GM21515 (cell line): ENCODE results near the gene TMEM222.

Experiments
- ATAC-seq: cut with Tn5 transposase; IDR thresholded peaks from one replicate; pipeline ENCODE4 v1.9.1; 2021; ENCODE audit not compliant: unreplicated experiment

TMEM222 gene

DNA sequence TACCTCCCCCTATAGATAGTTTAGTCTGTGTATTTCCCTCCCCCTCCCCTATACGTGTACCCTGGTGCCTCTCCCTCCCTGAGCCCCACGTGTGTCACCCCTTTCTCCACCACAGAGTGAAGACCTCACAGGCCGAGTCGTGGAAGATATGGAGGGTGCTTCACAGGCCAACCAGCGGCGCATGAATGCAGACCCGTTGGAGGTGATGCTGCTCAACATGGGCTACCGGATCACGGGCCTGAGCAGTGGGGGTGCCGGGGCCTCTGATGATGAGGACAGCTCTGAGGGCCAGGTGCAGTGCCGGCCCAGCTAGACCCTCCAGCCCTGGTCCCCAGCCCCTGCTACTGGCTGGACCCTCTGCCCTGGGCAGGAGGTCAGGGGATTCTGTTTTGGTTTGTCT lies 15.9 kb upstream of the TMEM222 start:
- ATAC-seq, result no peak

DNA sequence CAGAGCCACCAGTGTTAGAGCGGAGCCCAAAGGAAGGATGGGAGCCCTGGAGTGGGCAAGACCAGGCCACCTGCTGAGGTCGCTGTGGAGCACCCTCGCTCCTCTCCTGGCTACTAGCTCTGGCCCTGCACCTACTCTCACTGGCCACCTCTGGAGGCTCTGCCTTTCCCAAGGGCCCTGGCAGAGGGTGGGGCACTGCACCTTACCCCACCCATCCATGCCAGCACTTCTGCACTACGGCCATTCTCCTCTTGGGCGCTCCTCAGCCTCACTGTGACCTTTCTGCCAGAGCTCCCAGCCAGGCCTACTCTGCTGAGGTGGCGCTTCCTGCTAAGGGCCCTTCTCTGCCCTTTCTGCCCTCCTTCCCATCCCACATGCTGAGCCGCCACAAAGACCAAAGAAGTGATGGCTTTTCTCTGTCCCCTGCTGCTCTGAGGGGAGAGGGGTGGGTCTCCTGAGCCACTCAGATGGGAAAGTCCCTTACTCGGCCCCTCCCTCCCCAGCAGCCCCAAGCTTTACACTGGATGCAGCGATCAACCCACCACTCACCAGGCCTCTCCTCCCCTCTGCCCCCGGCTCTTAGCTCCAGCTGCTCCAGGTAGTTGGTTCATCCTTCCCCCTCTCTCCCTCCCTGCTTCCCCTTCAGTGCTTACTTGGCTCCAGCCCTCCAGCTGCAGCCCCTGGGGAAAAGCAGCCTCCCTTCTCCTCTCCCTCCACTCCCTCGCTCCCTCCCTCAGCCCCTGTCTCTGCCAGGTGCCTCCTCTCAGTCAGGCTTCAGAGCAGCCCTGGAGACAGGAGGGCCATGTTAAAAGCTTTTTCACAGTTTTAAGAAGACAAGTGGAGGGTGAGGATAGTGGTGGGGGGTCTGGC lies 14.8 kb upstream of the TMEM222 start:
- no peak for ATAC-seq

GRCh38 chr1:27307874-27308598 lies 13.9 kb upstream of the TMEM222 start:
- no peak for ATAC-seq

GRCh38 chr1:27314169-27314568 lies 7.8 kb upstream of the TMEM222 start:
- ATAC-seq, result no peak

GRCh38 chr1:27314737-27315136 lies 7.2 kb upstream of the TMEM222 start:
- no peak for ATAC-seq

DNA sequence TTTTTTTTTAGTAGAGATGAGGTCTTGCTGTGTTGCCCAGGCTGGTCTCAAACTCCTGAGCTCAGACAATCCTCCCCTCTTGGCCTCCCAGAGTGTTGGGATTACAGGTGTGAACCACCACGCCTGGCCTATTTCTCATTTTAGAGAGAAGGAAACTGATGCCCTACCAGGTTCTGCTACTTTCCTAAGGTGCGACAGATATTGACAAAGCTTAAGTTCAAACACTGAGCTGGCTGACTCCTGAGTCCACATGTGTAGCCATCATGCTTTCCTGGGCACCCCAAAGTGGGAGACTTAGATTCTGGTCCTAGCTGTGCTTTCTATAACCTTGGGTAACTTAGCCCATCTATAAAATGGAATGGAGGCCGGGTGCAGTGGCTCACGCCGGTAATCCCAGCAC lies 5.1 kb upstream of the TMEM222 start:
- no peak for ATAC-seq

GRCh38 chr1:27318136-27318535 lies 3.8 kb upstream of the TMEM222 start:
- ATAC-seq, result no peak

DNA sequence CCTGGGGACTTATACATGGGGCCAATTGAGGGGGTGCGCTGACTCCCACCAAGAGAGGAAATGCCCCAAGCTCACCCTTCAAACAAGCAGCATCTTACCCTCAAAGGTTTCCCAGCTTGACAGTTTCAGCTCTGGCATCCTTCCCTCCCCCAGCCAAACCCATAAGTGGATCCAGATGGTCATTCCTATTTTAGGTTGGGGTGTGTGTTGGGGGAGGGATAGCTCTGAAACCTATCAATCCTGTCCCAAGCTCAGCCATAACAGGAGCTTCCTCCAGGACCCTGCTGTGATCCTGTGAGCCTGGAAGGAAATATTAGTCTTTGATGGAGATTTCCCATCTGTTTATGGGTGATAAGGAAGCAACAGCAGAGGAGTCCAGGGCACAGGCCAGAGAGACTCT lies 3.4 kb upstream of the TMEM222 start:
- ATAC-seq, result no peak

DNA sequence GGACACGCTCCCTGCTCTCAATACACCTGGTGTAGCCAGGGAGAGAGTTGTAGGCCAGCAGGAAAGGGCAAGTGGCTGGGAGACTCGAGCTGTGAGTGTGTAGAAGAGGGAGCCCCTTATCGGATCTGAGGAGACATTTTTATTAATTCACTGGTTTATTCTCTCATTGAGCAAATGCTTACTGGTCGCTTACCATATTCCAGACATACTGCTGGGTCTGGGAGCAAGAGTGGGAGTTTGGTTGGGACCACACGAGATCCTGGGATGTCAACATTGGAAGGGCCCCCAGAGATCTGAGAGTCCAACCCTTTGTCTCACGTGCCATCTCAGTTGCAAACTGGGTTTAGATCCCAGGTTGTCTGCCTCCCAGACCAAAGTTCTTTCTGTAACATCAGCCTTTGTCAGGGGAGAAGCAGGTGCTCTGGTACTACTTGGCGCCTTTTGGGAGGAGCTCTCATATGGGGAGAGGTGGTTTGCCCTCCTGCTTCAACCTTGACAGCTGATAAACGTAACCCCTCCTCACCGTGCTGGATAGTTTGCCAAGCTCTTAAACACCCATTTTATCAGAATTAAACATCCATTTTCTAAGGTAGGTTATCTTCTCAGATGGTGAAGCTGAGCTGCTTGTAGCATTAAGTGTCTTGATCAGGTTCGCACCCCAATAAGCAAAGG lies 742 bp downstream of the TMEM222 start:
- ATAC-seq, result no peak

DNA sequence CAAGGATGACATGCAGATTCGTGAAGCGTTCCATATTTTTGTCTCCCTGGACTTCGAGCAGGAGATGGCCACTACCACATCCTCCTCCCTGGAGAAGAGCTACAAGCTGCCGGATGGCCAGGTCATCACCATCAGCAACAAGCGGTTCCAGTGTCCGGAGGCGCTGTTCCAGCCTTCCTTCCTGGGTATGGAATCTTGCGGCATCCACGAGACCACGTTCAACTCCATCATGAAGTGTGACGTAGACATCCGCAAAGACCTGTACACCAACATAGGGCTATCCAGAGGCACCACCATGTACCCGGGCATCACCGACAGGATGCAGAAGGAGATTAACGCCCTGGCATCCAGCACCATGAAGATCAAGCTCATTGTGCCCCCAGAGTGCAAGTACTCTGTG lies 3.3 kb downstream of the TMEM222 start:
- no peak for ATAC-seq

DNA sequence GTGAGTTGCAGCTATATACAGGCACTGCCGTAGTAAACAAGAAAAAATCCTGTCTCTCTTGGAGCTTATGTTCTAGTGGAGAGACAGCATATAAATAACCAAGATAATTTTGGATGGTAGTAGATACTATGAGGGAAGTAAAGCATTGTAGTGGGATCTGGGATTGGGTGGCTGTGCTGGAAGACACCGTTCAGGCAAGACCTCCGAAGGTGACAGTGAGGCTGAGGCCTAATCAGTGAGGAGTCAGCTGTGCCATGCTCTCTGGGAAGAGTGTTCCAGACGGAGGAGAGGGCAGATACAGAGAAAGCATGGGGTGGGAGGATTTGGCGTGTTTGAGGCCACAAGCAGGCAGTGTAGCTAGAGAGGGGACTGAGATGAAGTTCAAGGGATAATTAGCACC lies 6.0 kb downstream of the TMEM222 start:
- no peak for ATAC-seq

DNA sequence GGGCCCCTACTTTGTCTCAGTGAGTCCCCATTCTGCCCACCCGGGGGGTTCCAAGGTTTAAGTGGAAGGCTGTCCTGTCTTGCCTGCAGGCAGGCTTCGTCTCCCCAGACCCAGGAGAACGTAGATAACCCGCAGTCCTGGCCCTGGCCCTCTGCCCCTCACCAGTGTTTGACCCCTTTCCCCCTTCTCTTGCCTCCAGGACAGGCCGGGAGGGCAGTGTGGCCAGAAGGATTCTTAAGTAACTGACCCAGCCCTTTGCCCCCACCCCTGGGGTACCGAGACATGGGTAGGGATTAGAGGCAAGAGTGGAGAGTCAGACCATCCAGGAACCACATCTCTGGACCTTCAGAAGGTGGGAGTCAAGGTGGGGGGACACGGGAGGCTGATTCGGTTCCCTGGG lies 8.8 kb downstream of the TMEM222 start:
- no peak for ATAC-seq

DNA sequence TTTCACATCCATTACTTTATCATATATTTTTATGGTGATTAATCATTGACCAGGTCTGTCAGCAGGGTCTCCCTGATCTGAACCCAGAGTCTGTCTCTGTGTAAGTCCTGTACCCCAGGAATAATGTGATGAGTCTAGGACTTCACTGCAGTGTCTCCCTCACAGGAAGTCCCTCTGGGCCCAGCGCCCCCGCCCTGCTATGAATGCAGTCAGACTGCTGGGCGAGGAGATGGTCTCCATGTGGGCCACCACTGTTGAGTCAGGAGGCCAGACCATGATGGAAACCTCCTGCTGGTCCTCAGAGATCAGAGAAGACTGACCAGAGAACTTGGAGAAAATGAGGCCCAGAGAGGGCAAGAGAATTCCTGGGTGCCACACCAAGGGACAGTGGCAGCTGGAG lies 9.5 kb downstream of the TMEM222 start:
- ATAC-seq, result no peak

GRCh38 chr1:27331922-27332321 lies 10.0 kb downstream of the TMEM222 start:
- no peak for ATAC-seq

- no peak for ATAC-seq
These were observed 10.7 kb downstream of the TMEM222 start for GRCh38 chr1:27332536-27333281.

GRCh38 chr1:27333717-27334279 lies 11.8 kb downstream of the TMEM222 start:
- ATAC-seq, result no peak

- ATAC-seq, result no peak
These were observed 13.8 kb downstream of the TMEM222 start for GRCh38 chr1:27335506-27336422.

DNA sequence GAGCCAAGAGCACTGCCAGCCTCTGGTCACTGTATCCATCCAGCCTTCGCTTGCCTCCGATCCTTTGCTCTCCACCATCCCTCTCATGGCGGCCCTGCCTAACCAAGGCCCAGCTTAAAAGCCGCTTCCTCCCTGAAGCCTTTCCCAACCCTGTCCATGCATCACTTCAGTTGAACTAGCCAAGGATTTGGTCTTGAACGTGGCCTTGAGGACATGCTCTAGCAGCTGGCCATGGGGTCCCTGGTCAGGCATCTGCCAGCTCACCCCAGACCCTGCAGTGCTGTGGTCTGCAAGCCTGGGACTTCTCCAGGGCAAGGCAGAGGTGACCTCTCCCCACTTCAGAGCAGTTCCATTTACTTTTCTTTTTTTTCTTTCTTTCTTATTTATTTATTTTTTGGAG lies 14.8 kb downstream of the TMEM222 start:
- ATAC-seq, result no peak

DNA sequence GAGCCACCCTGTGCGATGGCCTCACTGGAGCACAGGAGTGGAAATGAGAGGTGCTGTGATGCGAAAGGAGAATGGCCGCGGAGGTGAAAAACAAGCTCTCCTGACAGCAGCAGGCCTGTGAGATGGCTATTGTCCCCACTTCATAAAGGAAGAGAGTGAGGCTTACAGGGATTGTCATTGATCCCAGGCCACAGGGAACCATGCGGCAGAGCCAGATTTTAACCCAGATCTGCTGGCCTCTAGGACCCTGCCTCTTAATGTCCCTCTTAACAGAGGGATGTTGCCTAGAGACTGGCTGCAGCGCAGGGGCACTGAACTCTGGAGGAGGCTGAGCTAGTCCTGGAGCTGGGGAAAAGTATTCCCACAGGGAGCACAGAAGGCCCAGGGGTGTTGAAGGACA lies 16.8 kb downstream of the TMEM222 start:
- ATAC-seq, result no peak

DNA sequence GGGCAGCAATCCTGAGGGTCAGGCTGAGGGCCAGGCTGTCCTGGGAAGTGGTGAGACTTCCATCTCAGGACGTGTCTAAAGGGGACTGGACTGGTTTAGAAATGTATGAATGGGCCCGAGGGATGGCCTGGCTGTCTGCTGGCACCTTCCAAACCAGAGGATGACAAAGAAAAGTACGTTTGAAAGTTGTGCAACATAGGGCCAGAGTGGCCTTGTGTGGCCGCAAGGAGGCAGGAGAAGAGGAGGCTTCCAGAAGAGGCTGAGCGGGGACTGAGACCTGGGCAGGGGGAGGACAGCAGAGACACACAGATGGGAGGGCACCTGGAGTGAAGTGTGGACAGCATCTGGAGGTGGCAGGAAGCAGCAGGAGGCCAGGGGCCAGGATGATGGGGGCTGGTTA lies 17.2 kb downstream of the TMEM222 start:
- no peak for ATAC-seq
